ENCODE measurements around the gene UEVLD.

Gene UEVLD

DNA sequence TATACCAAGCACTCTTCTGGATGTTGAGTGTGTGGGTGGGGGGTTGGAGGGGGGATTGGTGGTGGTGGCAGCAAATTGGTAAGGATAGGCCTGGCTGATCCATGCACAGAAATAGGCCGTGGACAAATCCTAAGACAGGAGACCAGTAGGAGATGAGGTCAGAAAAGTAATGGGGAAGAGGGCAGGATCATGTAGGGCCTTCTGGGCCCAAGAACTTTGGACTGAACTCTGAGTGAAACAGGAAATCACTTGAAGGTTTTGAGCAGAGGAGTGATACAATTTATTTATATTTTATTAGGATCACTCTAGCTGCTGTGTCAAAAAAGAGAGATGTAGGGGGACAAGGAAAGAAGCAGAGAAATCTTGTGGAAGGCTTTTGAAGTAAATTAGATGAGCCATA, 90.5 kb downstream of the UEVLD start:
- DNase-seq (ENCODE audit: low read depth): no peak

GRCh38 chr11:18495703-18496102, 92.8 kb downstream of the UEVLD start:
- no peak for DNase-seq (ENCODE audit: low read depth)

DNA sequence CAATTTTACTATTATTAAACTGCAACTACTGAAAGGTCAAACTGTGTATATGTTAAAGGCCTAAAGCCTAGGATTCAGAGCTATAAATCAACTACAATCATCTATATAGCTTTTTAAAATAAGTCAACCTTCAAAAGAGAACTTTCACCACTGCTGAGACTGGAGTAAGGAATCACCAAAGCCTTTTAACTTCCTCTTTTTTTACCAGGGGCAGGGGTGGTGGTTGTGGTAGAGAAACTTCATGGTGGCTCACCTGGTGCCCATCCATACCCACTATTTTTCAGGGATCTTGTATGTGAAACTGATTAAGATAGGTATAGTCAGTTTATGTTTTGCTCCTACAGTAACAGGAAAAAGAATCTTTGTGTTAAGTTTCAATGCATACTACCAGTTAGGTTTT, 93.3 kb downstream of the UEVLD start:
- DNase-seq (ENCODE audit: low read depth): no peak

GRCh38 chr11:18493310-18493709, 95.2 kb downstream of the UEVLD start:
- DNase-seq (ENCODE audit: low read depth): no peak

GRCh38 chr11:18492888-18493287, 95.6 kb downstream of the UEVLD start:
- DNase-seq (ENCODE audit: low read depth): no peak

GRCh38 chr11:18491924-18492323, 96.6 kb downstream of the UEVLD start:
- DNase-seq (ENCODE audit: low read depth): no peak

GRCh38 chr11:18490736-18491485, 97.6 kb downstream of the UEVLD start:
- DNase-seq (ENCODE audit: low read depth): no peak

GRCh38 chr11:18490319-18490718, 98.2 kb downstream of the UEVLD start:
- DNase-seq (ENCODE audit: low read depth): no peak

DNA sequence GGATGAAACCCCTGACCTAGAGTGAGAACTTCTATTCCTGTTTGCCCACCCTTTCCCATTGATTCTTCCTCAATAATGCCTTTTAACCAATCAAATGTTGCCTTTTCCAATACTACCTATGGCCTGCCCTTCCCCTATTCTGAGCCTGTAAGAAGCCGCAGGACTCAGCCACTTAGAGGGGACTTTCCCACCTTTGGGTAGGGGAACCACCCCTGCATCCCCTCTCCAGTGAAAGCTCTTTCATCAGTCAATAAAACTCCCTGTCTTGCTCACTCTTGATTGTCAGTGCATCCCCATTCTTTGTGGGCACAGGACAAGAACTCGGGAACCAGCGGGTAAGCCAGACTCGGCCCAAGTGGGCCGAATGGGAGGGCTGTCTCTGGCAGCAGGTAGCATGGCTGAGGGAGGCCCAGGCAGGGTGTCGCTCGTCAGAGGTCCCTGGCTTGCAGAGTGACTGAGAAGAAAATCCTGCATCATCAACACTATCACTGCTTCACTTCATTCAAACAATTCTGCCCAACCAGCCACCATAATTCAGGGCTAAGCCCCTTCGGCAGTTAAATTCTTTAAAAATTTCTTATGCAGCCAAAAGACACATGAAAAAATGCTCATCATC, 102.5 kb downstream of the UEVLD start:
- no peak for DNase-seq (ENCODE audit: low read depth)
